Measurements from ENCODE around the gene AGFG2. TPM values are rescaled to one million over a fixed set of nuclear protein-coding genes. Genes with fewer than 3 reads are reported as not detected.
A peak's percentile ranks its signal among the peaks of the same experiment; 100 is the strongest.

The AGFG2 gene
- total RNA-seq, 1 experiment from 2014 or later, result 11.2 TPM

DNA sequence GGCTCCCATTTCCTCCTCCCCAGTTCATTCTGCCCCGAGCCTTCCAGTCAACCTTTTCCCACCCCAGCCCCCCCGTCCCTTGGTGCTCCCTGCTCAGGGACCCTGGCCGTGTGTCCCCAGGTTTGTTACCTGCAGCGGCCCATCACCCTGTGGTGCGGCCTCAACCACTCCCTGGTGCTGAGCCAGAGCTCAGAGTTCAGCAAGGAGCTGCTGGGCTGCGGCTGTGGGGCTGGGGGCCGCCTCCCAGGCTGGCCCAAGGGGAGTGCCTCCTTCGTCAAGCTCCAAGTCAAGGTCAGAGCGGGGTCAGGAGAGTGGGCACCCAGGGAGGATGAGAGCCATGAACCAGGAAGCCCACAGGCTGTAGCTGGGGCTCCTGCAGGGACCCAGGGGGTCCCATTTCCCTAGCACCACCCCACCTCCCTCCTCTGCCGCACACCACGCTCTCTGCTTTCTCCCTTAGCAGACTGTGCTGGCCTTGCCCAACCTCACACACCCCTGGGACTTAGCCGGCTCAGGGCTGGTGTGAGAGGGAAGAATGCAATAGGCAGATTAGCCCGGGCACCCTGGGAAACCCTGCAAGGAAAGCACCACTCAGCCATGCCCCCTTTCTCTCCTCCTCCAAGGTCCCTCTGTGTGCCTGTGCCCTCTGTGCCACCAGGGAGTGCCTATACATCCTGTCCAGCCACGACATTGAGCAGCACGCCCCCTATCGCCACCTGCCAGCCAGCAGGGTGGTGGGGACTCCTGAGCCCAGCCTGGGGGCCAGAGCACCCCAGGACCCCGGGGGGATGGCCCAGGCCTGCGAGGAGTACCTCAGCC, 61.1 kb downstream of the AGFG2 start:
- H3K79me1 ChIP-seq (ENCODE audit: insufficient read depth, low read depth, low read length, poor library complexity, severe bottlenecking), result no peaks in the 10 kb centered on the region
- H2BK20ac ChIP-seq (ENCODE audit: low read depth, low read length, poor library complexity, severe bottlenecking), result no peak overlapping the region
- no peak overlapping the region for H3K4ac ChIP-seq (ENCODE audit: low read depth, low read length)
- H2AFZ ChIP-seq (ENCODE audit: low read length), result no peak overlapping the region
- no peak overlapping the region for H3T11ph ChIP-seq (ENCODE audit: low read length)
- no peak overlapping the region for H3K27ac ChIP-seq (ENCODE audit: insufficient read length, low read depth, low read length)
- H3K14ac ChIP-seq (ENCODE audit: insufficient read depth, low read length), result no peak overlapping the region; the same call in 1 of the 2 replicates
- peaks cover 5 to 42% (median 9%) of the 10 kb centered on the region in 3 experiments; a peak in 5 of 7 replicates for H3K36me3 Mint-ChIP-seq (ENCODE audit: insufficient read depth in 1 of 3, low read depth in 3 of 3)
- H3K27me3 Mint-ChIP-seq (ENCODE audit: low read depth), result peaks cover 10% of the 10 kb centered on the region
- peaks cover 25 to 33% of the 10 kb centered on the region in 2 experiments for H3K4me1 Mint-ChIP-seq
- no peak overlapping the region for H4K8ac ChIP-seq (replicated peaks; ENCODE audit: insufficient read length, low read depth, low read length)
- TF ChIP-seq, protein P1, sequence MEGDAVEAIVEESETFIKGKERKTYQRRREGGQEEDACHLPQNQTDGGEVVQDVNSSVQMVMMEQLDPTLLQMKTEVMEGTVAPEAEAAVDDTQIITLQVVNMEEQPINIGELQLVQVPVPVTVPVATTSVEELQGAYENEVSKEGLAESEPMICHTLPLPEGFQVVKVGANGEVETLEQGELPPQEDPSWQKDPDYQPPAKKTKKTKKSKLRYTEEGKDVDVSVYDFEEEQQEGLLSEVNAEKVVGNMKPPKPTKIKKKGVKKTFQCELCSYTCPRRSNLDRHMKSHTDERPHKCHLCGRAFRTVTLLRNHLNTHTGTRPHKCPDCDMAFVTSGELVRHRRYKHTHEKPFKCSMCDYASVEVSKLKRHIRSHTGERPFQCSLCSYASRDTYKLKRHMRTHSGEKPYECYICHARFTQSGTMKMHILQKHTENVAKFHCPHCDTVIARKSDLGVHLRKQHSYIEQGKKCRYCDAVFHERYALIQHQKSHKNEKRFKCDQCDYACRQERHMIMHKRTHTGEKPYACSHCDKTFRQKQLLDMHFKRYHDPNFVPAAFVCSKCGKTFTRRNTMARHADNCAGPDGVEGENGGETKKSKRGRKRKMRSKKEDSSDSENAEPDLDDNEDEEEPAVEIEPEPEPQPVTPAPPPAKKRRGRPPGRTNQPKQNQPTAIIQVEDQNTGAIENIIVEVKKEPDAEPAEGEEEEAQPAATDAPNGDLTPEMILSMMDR (conservative IDR thresholded peaks at IDR 0.05), result peak; percentile 48
- DNase-seq, result no peak
- H4K20me1 ChIP-seq (ENCODE audit: control insufficient read depth, insufficient read depth, insufficient read length), result no peaks in the 10 kb centered on the region
- no peak overlapping the region for H3K56ac ChIP-seq (ENCODE audit: insufficient read length, low read depth, low read length)
- H2BK12ac ChIP-seq (ENCODE audit: insufficient read length, low read depth, low read length), result no peak overlapping the region
- H2AK5ac ChIP-seq (ENCODE audit: insufficient read length, low read length), result no peak overlapping the region
- H3K18ac ChIP-seq (ENCODE audit: insufficient read length, low read depth, low read length), result no peak overlapping the region
- H3K4me2 ChIP-seq (ENCODE audit: insufficient read depth, insufficient read length, low read length), result no peak overlapping the region
- H4K5ac ChIP-seq (ENCODE audit: insufficient read length, low read depth, low read length), result no peak overlapping the region
- H2BK5ac ChIP-seq (ENCODE audit: insufficient read length, low read length), result no peak overlapping the region
- no peak overlapping the region for H2BK15ac ChIP-seq (ENCODE audit: low read depth, low read length)
- no peaks in the 10 kb centered on the region for H3K27me3 ChIP-seq (ENCODE audit: insufficient read depth, low read length)
- H3K9me3 Mint-ChIP-seq, result no peaks in the 10 kb centered on the region
- H3K27ac Mint-ChIP-seq, result peak overlapping the region in 1 of 3 experiments; percentile 24; a peak in 1 of 7 replicates
- H3K23me2 ChIP-seq (ENCODE audit: insufficient read length, low read depth, low read length, poor library complexity, severe bottlenecking), result peaks cover 27% of the 10 kb centered on the region
- H3K79me2 ChIP-seq (ENCODE audit: insufficient read depth, low read length), result no peaks in the 10 kb centered on the region
- no peak overlapping the region for H3K9ac ChIP-seq (ENCODE audit: extremely low read depth, insufficient read length, low read length)
- no CpG with 5 or more reads among the region's 18 CpGs for WGBS (ENCODE audit: extremely low coverage, insufficient read length, low lambda C conversion rate)
- no peak overlapping the region for H2BK120ac ChIP-seq (ENCODE audit: low read depth, low read length, poor library complexity, severe bottlenecking)
- H3K23ac ChIP-seq (ENCODE audit: insufficient read length, low read depth, low read length), result no peak overlapping the region
- no peak overlapping the region for H4K91ac ChIP-seq (ENCODE audit: insufficient read length, low read depth, low read length)
- H3K9me3 ChIP-seq (ENCODE audit: control insufficient read depth, low read depth, low read length), result no peaks in the 10 kb centered on the region
- peaks cover 4% of the 10 kb centered on the region; the same call in 1 of the 2 replicates for H3K4me1 ChIP-seq (ENCODE audit: insufficient read depth, low read length)
- peak overlapping the region in 1 of 2 experiments; percentile 14; a peak in 1 of 5 replicates for H3K4me3 Mint-ChIP-seq
